Urinary bladder (tissue), 4 donors: Measurements from ENCODE around the gene FGD2. TPM values are rescaled to one million over a fixed set of nuclear protein-coding genes. Genes with fewer than 3 reads are reported as not detected.

Source experiments
- DNase-seq: peaks from one replicate; pipeline ENCODE4 v3.0.0-alpha.2; 2015; ENCODE audit errors: extremely low spot score
- H3K27ac ChIP-seq: one replicate; pipeline ENCODE4 v1.5.1; 2013; ENCODE audit warnings: low read depth, mild to moderate bottlenecking, moderate library complexity
- H3K36me3 ChIP-seq: one replicate; pipeline ENCODE4 v1.6.1; 2013; ENCODE audit warnings: mild to moderate bottlenecking, moderate library complexity; ENCODE audit not compliant: insufficient read depth
- H3K4me1 ChIP-seq: one replicate; pipeline ENCODE4 v1.6.1; 2013; ENCODE audit warnings: mild to moderate bottlenecking, moderate library complexity; ENCODE audit not compliant: insufficient read depth
- H3K4me3 ChIP-seq: one replicate; pipeline ENCODE4 v1.5.1; 2013; ENCODE audit warnings: low read depth, low read length
- WGBS: extraction: QIAGEN DNeasy Blood & Tissue Kit; methylation state at CpG from one replicate; pipeline ENCODE4 v1.1.7; 2013; 5-methylcytosine and 5-hydroxymethylcytosine counted together
- polyA plus RNA-seq: library from polyadenylated mRNA; stranded (reverse); fragments of 200-250 nt; gene quantifications from one replicate; pipeline ENCODE4 v1.2.3, GENCODE V29; 2013
- total RNA-seq: library from RNA; depleted of rRNA; stranded (reverse); fragments of >200 nt; gene quantifications from one replicate; pipeline ENCODE4 v1.2.3, GENCODE V29; 2014
- donor health status: healthy with polysubstance abuse.
- donor health status: healthy.

The FGD2 gene
- total and polyA plus RNA-seq, 2 donors, result 10.5 to 12.8 TPM

GRCh38 chr6:36967757-36968156, 37.7 kb upstream of the FGD2 start:
- WGBS, result 74% methylated on average over 4 of the region's 4 CpGs
- DNase-seq, result no peak
- no peak overlapping the region for H3K27ac ChIP-seq
- peaks cover 2% of the 10 kb centered on the region for H3K4me1 ChIP-seq
- H3K36me3 ChIP-seq, result no peaks in the 10 kb centered on the region
- no peak overlapping the region for H3K4me3 ChIP-seq

DNA sequence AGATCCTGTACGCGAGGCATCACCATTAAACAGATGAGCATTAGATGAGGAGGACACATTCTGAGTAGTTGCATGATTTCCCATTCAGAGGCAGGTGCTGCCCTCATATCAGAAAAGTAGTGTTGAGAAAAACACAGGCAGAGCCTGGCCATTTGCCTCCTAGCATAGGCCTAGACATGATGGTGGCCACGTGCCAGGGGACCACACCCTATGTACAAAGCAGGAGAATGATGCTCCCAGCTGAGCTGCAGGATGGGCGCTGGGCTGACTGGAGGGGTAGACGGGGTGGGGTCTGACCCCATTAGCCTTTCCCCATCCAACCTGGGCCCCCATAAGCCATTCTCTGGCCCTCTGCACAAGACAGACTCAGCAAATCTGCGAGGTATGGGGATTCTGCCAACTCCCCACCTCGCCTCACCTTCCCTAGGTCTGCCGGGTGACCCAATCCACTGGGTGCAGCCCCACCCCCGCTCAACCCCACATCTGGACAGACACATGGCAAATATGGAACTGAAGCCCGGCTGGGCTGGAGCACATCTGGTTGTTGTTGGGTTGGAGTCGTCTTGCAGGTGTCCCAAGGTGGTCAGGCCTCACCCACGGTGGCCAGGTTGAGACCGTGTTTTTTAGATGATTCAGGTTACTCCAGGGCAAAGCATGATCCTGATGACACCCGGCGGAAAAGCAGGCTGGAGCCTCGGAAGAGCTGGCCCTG, 37.0 kb upstream of the FGD2 start:
- H3K27ac ChIP-seq, result no peak overlapping the region
- peaks cover 2% of the 10 kb centered on the region for H3K4me1 ChIP-seq
- DNase-seq, result no peak
- no peak overlapping the region for H3K4me3 ChIP-seq
- 82% methylated on average over 16 of the region's 16 CpGs for WGBS
- H3K36me3 ChIP-seq, result no peaks in the 10 kb centered on the region

DNA sequence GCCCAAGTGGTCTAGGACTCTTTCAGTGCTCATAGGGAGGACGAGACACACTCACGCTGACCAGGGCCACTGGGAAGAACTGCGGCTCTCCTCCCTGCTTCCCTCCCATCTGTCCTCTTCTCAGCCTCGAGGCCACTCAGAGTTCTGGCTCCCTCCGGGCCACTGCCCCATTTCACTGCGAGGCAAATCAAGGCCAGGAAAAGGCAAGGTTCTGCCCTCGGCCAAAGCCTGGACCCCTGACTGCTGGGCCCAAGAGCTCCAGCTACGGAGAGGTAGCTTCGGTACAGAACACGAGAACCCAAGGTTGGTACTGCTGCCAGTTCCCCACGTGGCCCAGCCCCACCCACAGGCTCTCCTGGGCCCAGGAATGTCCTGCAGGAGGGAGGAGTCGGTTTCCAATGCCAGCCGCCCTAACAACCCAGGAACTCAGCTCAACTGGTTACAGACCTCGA, 36.2 kb upstream of the FGD2 start:
- Histone ChIP-seq H3K4me3 (no peak overlapping the region), H3K4me1 (peaks cover under 1% of the 10 kb centered on the region), H3K36me3 (no peaks in the 10 kb centered on the region), H3K27ac (no peak overlapping the region)
- WGBS, result 82% methylated on average over 14 of the region's 14 CpGs
- no peak for DNase-seq

DNA sequence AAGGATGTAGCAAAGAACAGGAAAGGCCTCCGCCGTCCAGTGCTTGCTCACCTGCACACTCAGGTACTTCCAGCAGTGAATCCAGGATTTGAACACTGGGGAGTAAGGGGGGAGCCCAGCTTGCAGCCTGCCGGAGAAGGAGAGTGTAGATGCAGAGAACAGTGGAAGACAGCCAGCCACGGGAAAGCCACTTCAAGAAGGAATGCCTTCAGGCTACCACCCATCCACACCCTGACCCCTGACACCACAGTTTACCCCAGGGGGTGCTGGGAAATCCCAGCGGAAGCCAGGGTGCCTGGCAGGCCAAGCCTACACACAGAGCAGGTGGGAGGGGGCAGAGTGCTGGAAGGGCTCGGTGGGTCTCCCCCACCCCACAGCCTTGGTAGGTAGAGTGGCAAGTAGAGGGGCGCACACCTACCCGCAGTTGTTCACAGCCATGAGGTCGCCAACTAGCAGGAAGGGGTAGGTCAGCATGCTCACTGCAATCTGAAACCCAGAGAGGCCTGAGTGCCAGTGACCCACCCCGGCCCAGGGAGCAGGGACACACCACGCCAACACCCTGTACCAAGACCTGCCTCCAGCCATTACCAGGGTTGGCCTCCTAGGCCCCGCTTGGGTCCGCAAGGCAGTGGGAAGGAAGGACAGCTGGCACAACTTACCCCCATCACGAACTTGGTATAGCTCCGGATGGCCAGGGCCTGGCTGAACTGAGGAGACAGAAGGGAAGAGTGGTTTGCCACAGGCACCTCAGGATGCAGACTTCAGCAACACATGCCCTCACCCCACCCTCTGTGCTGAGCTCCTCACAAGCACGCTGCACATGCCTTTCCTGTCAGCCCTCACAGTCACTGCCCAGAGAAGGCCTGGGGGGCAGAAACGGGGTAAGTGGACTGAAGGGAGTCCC, 35.2 kb upstream of the FGD2 start:
- DNase-seq, result no peak
- WGBS, result 90% methylated on average over 17 of the region's 17 CpGs
- H3K27ac ChIP-seq, result no peak overlapping the region
- H3K4me3 ChIP-seq, result no peak overlapping the region
- no peaks in the 10 kb centered on the region for H3K36me3 ChIP-seq
- no peaks in the 10 kb centered on the region for H3K4me1 ChIP-seq

GRCh38 chr6:36970892-36971842, 34.3 kb upstream of the FGD2 start:
- WGBS, result 84% methylated on average over 17 of the region's 17 CpGs
- H3K4me3 ChIP-seq, result no peak overlapping the region
- no peak overlapping the region for H3K27ac ChIP-seq
- H3K4me1 ChIP-seq, result no peaks in the 10 kb centered on the region
- DNase-seq, result no peak
- peaks cover 2% of the 10 kb centered on the region for H3K36me3 ChIP-seq

DNA sequence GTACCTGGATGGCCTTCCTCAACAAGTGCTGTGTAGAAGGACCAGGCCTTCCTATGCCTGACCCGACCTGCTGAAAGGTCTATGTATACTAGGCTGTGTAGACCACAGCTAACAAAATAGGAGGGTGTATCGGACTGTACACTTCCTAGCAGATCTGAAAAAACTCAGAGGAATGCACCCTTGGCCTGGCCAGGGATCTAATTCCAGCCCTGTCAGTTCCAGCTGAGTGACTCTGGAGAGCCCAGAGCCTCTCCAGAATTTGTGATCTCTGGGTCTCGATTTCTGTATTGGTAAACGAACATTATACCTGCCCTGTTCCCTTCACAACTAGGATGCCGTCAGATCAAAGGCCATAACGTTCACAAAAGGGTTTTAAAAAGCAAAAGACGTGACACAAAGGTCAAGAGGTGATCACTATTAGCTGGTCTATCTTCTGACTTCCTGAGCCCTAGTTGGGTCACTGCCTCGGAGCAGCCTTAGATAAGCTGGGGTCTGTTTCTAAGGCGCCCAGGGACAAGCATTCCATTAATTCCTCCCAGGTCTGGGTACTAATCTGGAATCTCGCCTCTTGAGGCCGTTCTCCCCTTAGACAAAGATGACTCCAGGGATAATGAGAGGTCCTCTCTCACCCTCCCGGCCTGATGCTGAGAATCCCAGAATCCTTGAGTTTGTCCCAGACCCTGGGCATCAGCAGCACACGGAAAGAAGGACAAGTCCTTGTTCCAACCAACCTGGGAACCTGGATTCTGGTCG, 33.4 kb upstream of the FGD2 start:
- DNase-seq, result no peak
- Histone ChIP-seq H3K27ac (no peak overlapping the region), H3K4me3 (no peak overlapping the region), H3K4me1 (no peaks in the 10 kb centered on the region), H3K36me3 (peaks cover 5% of the 10 kb centered on the region)
- WGBS, result 69% methylated on average over 14 of the region's 14 CpGs

DNA sequence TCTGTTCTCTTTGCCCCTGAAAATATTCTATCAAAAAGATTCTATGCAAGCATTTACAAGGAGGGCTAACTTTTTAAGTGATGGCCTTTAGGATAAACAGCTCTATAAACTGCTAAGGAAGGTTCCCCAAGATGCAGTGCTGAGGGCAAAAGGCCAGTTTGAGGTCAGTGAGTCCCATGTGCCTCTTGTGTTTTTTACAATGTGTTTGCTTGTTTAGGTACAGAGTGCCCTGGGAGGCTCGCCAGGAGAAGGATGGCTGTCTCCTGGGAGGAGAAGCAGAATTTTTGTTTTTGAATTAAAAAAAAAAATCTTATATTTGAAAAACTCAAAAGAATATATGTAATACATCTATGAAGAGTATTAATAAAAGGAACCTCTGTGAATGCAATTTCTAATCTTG, 32.3 kb upstream of the FGD2 start:
- Histone ChIP-seq H3K27ac (no peak overlapping the region), H3K4me3 (no peak overlapping the region), H3K4me1 (no peaks in the 10 kb centered on the region), H3K36me3 (peaks cover 5% of the 10 kb centered on the region)
- no peak for DNase-seq
- 90% methylated on average over 1 of the region's 1 CpG for WGBS

- Histone ChIP-seq H3K4me3 (no peak overlapping the region), H3K4me1 (no peaks in the 10 kb centered on the region), H3K36me3 (peaks cover 5% of the 10 kb centered on the region), H3K27ac (no peak overlapping the region)
- WGBS, result 78% methylated on average over 4 of the region's 4 CpGs
- no peak for DNase-seq
Observed at GRCh38 chr6:36973647-36974046, 31.8 kb upstream of the FGD2 start.

DNA sequence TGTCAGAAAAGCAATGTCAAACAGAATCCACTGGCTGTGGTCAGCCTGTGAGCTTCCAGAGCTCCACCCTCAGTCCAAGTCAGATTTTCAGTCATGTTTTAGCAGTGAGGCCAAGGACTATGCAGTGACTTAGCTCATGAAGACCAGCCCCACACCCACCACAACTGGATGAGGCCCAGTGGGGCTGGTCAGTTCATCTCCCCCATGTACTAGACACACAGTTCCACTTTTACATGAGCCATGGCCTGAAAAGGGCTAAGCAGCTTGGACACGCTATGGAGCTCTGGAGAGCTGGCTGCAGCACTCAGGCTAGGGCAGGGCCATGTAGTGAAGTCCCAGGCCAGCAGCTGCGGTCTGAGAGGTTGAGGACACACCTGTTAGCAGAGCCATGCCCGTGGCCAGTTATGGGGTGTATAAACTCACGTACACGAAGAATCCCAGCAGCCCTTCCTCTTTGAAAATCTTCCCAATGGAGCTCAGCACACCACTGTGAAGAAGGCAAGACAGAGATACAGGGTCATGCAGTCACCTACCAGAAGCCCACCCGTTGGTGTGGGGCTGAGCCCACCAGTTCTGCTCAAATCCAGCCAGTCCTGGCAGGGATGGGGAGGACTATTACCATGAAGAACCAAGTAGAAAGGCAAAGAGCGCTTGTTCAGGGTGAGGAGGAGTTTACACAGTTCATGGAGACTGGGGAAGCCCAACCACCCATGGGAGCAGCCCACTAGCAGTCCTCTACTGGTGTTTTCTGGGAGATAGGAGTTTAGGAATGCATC, 30.0 kb upstream of the FGD2 start:
- Histone ChIP-seq H3K4me3 (no peak overlapping the region), H3K4me1 (no peaks in the 10 kb centered on the region), H3K36me3 (peaks cover 5% of the 10 kb centered on the region), H3K27ac (no peak overlapping the region)
- WGBS, result 92% methylated on average over 7 of the region's 7 CpGs
- DNase-seq, result no peak

GRCh38 chr6:36976007-36976264, 29.5 kb upstream of the FGD2 start:
- Histone ChIP-seq H3K4me1 (no peaks in the 10 kb centered on the region), H3K27ac (no peak overlapping the region), H3K4me3 (no peak overlapping the region), H3K36me3 (peaks cover 5% of the 10 kb centered on the region)
- 84% methylated on average over 4 of the region's 4 CpGs for WGBS
- DNase-seq, result no peak

DNA sequence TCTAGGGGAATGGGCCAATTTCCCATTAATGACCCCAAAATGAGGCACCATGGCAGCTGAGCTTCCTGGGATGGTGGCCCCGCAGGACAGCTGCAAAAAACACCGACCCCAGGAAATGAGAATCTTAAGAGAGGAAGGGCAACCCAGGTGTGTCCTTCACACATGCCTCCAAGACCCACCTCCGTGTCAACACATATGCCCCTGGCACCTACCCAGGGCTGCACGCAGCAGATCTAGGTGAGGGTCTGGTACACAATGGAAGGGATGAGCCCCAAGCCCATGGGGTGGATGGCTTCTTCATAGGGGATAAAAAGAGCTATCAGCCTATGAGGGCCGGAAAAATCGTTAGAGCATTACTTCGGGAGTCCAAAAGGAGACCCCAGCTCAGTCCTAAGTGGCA, 28.9 kb upstream of the FGD2 start:
- whole genome bisulfite sequencing, result 94% methylated on average over 7 of the region's 7 CpGs
- no peak overlapping the region for H3K4me3 ChIP-seq
- H3K27ac ChIP-seq, result no peak overlapping the region
- peaks cover 5% of the 10 kb centered on the region for H3K36me3 ChIP-seq
- DNase-seq, result no peak
- H3K4me1 ChIP-seq, result no peaks in the 10 kb centered on the region

- Histone ChIP-seq H3K27ac (no peak overlapping the region), H3K4me1 (no peaks in the 10 kb centered on the region), H3K4me3 (no peak overlapping the region), H3K36me3 (peaks cover 5% of the 10 kb centered on the region)
- DNase-seq, result no peak
- 91% methylated on average over 6 of the region's 6 CpGs for WGBS
Observed at GRCh38 chr6:36976931-36977330, 28.5 kb upstream of the FGD2 start.
